CD14-positive monocyte (primary cell): ENCODE results near the gene HIVEP3. TPM values are rescaled to one million over a fixed set of nuclear protein-coding genes. Genes with fewer than 3 reads are reported as not detected.

Source experiments
- DNase-seq, 3 donors: peaks; one replicate each; pipeline ENCODE4 v3.0.0-alpha.2; 2011 to 2022
- H2AFZ ChIP-seq: 2 replicates; pipeline ENCODE4 v1.6.0; 2012; ENCODE audit warnings: mild to moderate bottlenecking, low read depth, low read length, inconsistent platforms; ENCODE audit not compliant: insufficient read depth, poor library complexity, severe bottlenecking
- H3K27ac ChIP-seq, 2 donors: 1 replicate in 1 of 2; 2 replicates in 1 of 2; pipeline ENCODE4 v1.5.1; 2012 to 2013; ENCODE audit warnings: low read length in 2 of 2, control low read depth in 1 of 2, inconsistent platforms in 1 of 2, low read depth in 1 of 2, mild to moderate bottlenecking in 1 of 2
- H3K27me3 ChIP-seq, 2 donors: one replicate each; pipeline versions ENCODE4 v1.6.0 to v1.6.1; 2011 to 2013; ENCODE audit warnings: low read length in 2 of 2; ENCODE audit not compliant: control insufficient read depth in 2 of 2, insufficient read depth in 2 of 2
- H3K36me3 ChIP-seq, 2 donors: replicated peaks in 1 of 2; 1 replicate in 1 of 2; 2 replicates in 1 of 2; pipeline versions ENCODE4 v1.5.1 to v1.6.1; 2012 to 2013; ENCODE audit warnings: low read length in 2 of 2, control low read depth in 1 of 2, inconsistent platforms in 1 of 2, mild to moderate bottlenecking in 1 of 2; ENCODE audit not compliant: insufficient read depth in 2 of 2, control insufficient read depth in 1 of 2
- H3K4me1 ChIP-seq, 2 donors: 1 replicate in 1 of 2; 2 replicates in 1 of 2; pipeline versions ENCODE4 v1.5.1 to v1.6.1; 2012 to 2013; ENCODE audit warnings: low read length in 2 of 2, control low read depth in 1 of 2, inconsistent platforms in 1 of 2, mild to moderate bottlenecking in 1 of 2, moderate library complexity in 1 of 2; ENCODE audit not compliant: insufficient read depth in 2 of 2, control insufficient read depth in 1 of 2
- H3K4me2 ChIP-seq: replicated peaks from 2 replicates; pipeline ENCODE3; 2012; ENCODE audit warnings: low read length, moderate library complexity, mild to moderate bottlenecking; ENCODE audit not compliant: poor library complexity, severe bottlenecking; ENCODE audit errors: extremely low read depth
- H3K4me3 ChIP-seq, 3 experiments: fragments of 200-600 bp in 1 of 3; sonication (generic) in 1 of 3; replicated peaks in 1 of 3; 1 replicate in 2 of 3; 2 replicates in 1 of 3; pipeline ENCODE4 v1.5.1; 2011 to 2013; ENCODE audit warnings: low read length in 3 of 3, mild to moderate bottlenecking in 3 of 3, control low read depth in 2 of 3, low read depth in 2 of 3, inconsistent platforms in 1 of 3, moderate library complexity in 1 of 3
- H3K79me2 ChIP-seq: 2 replicates; pipeline ENCODE4 v1.6.0; 2012; ENCODE audit warnings: mild to moderate bottlenecking, control low read depth, inconsistent platforms, low read length, moderate library complexity; ENCODE audit not compliant: insufficient read depth
- H3K9ac ChIP-seq: 2 replicates; pipeline ENCODE4 v1.6.0; 2017; ENCODE audit warnings: low read length, mild to moderate bottlenecking; ENCODE audit not compliant: insufficient read depth, poor library complexity, severe bottlenecking
- H3K9me3 ChIP-seq, 2 donors: replicated peaks in 1 of 2; 1 replicate in 1 of 2; 2 replicates in 1 of 2; pipeline versions ENCODE4 v1.5.1 to v1.6.1; 2012 to 2013; ENCODE audit warnings: low read length in 2 of 2, control low read depth in 1 of 2; ENCODE audit not compliant: control insufficient read depth in 1 of 2, insufficient read depth in 1 of 2
- H4K20me1 ChIP-seq: 2 replicates; pipeline ENCODE4 v1.6.0; 2012; ENCODE audit warnings: mild to moderate bottlenecking, low read length, control low read depth, moderate library complexity; ENCODE audit not compliant: insufficient read depth
- H3K27ac Mint-ChIP-seq, 7 donors: one replicate each; pipeline ENCODE4 v1.8.0; 2020; ENCODE audit warnings: mild to moderate bottlenecking in 7 of 7, mixed read lengths in 7 of 7, moderate library complexity in 6 of 7, inconsistent platforms in 2 of 7
- H3K27me3 Mint-ChIP-seq, 3 donors: one replicate each; pipeline ENCODE4 v1.8.0; 2021 to 2022; ENCODE audit warnings: low read depth in 3 of 3, mild to moderate bottlenecking in 3 of 3, mixed read lengths in 3 of 3, moderate library complexity in 3 of 3, inconsistent platforms in 1 of 3
- H3K36me3 Mint-ChIP-seq, 2 donors: one replicate each; pipeline ENCODE4 v1.8.0; 2020; ENCODE audit warnings: mixed read lengths in 2 of 2, inconsistent platforms in 1 of 2, mild to moderate bottlenecking in 1 of 2
- H3K4me1 Mint-ChIP-seq: one replicate; pipeline ENCODE4 v1.8.0; 2020; ENCODE audit warnings: mild to moderate bottlenecking, mixed read lengths
- H3K4me3 Mint-ChIP-seq, 2 donors: one replicate each; pipeline ENCODE4 v1.8.0; 2020; ENCODE audit warnings: mild to moderate bottlenecking in 2 of 2, mixed read lengths in 2 of 2, moderate library complexity in 1 of 2
- H3K9me3 Mint-ChIP-seq, 7 donors: one replicate each; pipeline ENCODE4 v1.8.0; 2020 to 2022; ENCODE audit warnings: mixed read lengths in 7 of 7, mild to moderate bottlenecking in 6 of 7, moderate library complexity in 6 of 7, inconsistent platforms in 2 of 7
- WGBS: methylation state at CpG from one replicate; pipeline ENCODE4 v1.1.5; 2013; ENCODE audit warnings: missing lambda C conversion rate; ENCODE audit not compliant: insufficient coverage; 5-methylcytosine and 5-hydroxymethylcytosine counted together
- intact Hi-C, 2 donors: fragments of 100-400 bp; cut with micrococcal nuclease; formaldehyde crosslinking; loops; one replicate each; pipeline versions ENCODE4 v1.15.0 to v1.15.1; 2023
- polyA plus RNA-seq, 3 donors: library from polyadenylated mRNA; depleted of rRNA in 1 of 3; unstranded in 2 of 3; stranded (reverse) in 1 of 3; fragments of 300-500 nt in 2 of 3; fragments of >200 nt in 1 of 3; fragmentation: Illumina TruSeq in 2 of 3; gene quantifications; 1 replicate in 2 of 3; 2 replicates in 1 of 3; pipeline ENCODE4 v1.2.3, GENCODE V29; 2012 to 2021
- TF ChIP-seq, protein P1 (sequence below): fragments of 200-600 bp; IDR thresholded peaks from one replicate; pipeline ENCODE4 v1.8.0; 2022; ENCODE audit warnings: antibody characterized with exemption, mild to moderate bottlenecking

The HIVEP3 gene
- polyA plus RNA-seq, 3 donors: 1.2 to 3.7 (median 1.8) TPM

DNA sequence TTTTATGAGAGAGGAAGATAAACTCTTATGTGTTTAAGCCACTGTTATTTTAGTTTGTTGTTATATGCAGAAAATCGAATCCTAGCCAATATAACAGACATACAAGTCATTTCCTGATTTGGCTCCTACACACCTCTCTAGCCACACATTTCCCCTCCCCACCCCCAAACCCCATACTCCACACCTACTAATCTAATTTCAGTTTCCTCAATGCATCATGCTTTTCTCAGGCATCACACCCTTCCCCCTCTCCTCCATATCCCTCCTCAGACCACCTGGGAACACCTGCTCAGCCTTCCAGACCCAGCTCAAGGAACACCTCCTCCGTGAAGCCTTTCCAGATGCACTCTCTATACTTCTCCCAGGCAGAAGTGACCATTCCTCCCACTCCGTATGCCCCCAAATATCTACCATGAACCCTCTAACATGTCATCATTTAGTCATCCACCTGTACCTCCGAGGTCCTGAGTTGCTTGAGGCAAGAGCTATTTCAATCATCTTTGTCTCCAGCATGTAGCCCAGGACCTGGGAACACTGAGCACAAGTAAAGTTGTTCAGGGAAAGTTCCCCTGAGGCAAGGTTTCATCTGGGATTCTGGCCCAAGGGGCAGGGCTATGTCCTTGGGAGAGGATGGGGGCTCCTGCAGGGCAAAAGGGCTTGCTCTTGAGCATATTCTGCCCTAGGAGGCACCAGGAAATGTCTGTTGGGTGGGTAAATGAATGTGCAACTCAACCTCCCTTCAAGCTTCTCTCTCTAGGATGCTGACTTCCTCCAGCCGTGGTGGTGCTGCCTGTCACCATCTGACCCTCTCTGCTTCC, 126.8 kb downstream of the HIVEP3 start:
- no peak for DNase-seq
- Histone ChIP-seq H4K20me1 (no peaks in the 10 kb centered on the region), H3K9ac (no peak overlapping the region), H3K9me3 (no peaks in the 10 kb centered on the region), H3K27me3 (no peaks in the 10 kb centered on the region), H3K4me1 (peaks cover 31 to 38% of the 10 kb centered on the region in 2 donors), H3K36me3 (no peaks in the 10 kb centered on the region), H3K79me2 (no peaks in the 10 kb centered on the region), H2AFZ (peak overlapping the region; percentile 69), H3K4me2 (no peak overlapping the region), H3K4me3 (no peak overlapping the region), H3K27ac (peak overlapping the region; percentile 24 to 54)
- Mint-ChIP-seq H3K36me3 (peaks cover 0 to 1% of the 10 kb centered on the region in 2 donors), H3K4me3 (peak overlapping the region in 1 of 2 donors; percentile 51), H3K27ac (peak overlapping the region; percentile 15 to 73 (median 47)), H3K9me3 (no peaks in the 10 kb centered on the region), H3K27me3 (peaks cover 0 to 2% (median 1%) of the 10 kb centered on the region in 3 donors), H3K4me1 (peaks cover 42% of the 10 kb centered on the region)
- TF ChIP-seq, protein P1, sequence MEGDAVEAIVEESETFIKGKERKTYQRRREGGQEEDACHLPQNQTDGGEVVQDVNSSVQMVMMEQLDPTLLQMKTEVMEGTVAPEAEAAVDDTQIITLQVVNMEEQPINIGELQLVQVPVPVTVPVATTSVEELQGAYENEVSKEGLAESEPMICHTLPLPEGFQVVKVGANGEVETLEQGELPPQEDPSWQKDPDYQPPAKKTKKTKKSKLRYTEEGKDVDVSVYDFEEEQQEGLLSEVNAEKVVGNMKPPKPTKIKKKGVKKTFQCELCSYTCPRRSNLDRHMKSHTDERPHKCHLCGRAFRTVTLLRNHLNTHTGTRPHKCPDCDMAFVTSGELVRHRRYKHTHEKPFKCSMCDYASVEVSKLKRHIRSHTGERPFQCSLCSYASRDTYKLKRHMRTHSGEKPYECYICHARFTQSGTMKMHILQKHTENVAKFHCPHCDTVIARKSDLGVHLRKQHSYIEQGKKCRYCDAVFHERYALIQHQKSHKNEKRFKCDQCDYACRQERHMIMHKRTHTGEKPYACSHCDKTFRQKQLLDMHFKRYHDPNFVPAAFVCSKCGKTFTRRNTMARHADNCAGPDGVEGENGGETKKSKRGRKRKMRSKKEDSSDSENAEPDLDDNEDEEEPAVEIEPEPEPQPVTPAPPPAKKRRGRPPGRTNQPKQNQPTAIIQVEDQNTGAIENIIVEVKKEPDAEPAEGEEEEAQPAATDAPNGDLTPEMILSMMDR: no peak
- WGBS: 63% methylated on average over 3 of the region's 5 CpGs
- intact Hi-C loops: no loop called here

DNA sequence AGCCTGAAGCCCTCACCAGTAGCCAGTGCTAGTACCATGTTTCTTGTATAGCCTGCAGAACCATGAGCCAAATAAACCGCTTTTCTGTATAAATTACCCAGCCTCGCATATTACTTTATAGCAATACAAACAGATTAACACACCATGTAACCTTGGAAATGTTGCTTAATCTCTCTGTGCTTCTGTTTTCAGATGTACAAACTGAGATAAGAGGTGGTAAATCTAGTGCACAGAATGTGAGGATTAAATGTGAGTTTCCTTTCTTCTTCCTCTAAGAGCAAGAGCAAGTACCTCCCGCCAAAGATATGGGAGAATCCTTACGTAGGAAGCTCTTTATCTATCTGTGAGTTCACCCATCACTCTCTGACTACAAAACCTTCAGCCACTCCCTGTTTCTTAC, 128.4 kb downstream of the HIVEP3 start:
- H3K36me3 ChIP-seq: no peaks in the 10 kb centered on the region
- no peak overlapping the region for H2AFZ ChIP-seq
- peak overlapping the region in 1 of 2 donors; percentile 84 for H3K27ac ChIP-seq
- no peak for DNase-seq
- no peak overlapping the region for H3K9ac ChIP-seq
- H3K79me2 ChIP-seq: no peaks in the 10 kb centered on the region
- H3K27ac Mint-ChIP-seq: peak overlapping the region; percentile 1 to 89 (median 84)
- no peaks in the 10 kb centered on the region for H3K9me3 ChIP-seq
- H3K27me3 ChIP-seq: no peaks in the 10 kb centered on the region
- TF ChIP-seq, protein P1: no peak
- WGBS: 67% methylated on average over 1 of the region's 4 CpGs
- intact Hi-C loops: no loop called here
- peaks cover 31 to 38% of the 10 kb centered on the region in 2 donors for H3K4me1 ChIP-seq
- H4K20me1 ChIP-seq: no peaks in the 10 kb centered on the region
- H3K4me1 Mint-ChIP-seq: peaks cover 42% of the 10 kb centered on the region
- H3K4me3 Mint-ChIP-seq: no peak overlapping the region
- peaks cover 0 to 2% (median 1%) of the 10 kb centered on the region in 3 donors for H3K27me3 Mint-ChIP-seq
- H3K9me3 Mint-ChIP-seq: no peaks in the 10 kb centered on the region
- no peak overlapping the region for H3K4me2 ChIP-seq
- peaks cover 0 to 1% of the 10 kb centered on the region in 2 donors for H3K36me3 Mint-ChIP-seq
- peak overlapping the region in 1 of 3 experiments; percentile 1 for H3K4me3 ChIP-seq
